Fibroblast of the conjunctiva (primary cell): ENCODE results near the gene CDH1.

ENCODE experiments used
- DNase-seq: peaks from one replicate; pipeline ENCODE4 v3.0.0-alpha.2; 2010; ENCODE audit warnings: low read depth

The CDH1 gene

GRCh38 chr16:68732042-68732680 is 4.9 kb upstream of the CDH1 start:
- DNase-seq = no peak

DNA sequence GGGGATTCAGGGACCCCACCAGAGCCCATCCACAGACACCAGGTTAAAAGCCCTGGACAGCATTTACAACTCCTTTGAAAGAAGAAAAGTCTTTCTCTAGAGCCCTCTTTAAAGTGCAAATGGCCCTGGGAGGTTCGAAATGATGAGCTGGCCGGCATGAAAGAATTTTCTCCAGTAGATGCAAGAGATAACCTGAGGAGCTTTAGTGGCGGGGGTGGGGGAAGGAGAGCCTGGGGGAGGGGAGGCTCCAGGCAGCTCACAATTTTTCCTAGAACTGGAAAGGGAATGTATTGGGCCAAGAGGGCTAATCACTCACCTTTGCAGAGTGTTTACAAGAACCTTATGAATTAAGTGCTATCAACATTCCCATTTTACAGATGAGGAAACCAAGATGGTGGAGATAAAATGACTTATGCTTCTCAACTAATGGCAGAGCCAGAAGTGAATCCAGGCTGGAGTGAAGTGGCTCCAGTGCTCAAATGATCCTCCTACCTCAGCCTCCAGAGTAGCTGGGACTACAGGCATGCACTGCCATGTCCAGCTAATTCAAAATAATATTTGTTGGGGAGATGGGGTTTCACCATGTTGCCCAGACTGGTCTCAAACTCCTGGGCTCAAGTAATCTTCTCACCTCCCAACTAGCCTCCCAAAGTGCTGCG is 4.2 kb upstream of the CDH1 start:
- no peak for DNase-seq

GRCh38 chr16:68733570-68733969 is 3.5 kb upstream of the CDH1 start:
- DNase-seq = no peak

GRCh38 chr16:68734782-68735181 is 2.3 kb upstream of the CDH1 start:
- no peak for DNase-seq

DNA sequence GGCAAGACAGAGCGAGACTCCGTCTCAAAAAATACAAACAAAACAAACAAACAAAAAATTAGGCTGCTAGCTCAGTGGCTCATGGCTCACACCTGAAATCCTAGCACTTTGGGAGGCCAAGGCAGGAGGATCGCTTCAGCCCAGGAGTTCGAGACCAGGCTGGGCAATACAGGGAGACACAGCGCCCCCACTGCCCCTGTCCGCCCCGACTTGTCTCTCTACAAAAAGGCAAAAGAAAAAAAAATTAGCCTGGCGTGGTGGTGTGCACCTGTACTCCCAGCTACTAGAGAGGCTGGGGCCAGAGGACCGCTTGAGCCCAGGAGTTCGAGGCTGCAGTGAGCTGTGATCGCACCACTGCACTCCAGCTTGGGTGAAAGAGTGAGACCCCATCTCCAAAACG is 531 bp upstream of the CDH1 start:
- DNase-seq = no peak

GRCh38 chr16:68737730-68738629 is 888 bp downstream of the CDH1 start:
- no peak for DNase-seq

DNA sequence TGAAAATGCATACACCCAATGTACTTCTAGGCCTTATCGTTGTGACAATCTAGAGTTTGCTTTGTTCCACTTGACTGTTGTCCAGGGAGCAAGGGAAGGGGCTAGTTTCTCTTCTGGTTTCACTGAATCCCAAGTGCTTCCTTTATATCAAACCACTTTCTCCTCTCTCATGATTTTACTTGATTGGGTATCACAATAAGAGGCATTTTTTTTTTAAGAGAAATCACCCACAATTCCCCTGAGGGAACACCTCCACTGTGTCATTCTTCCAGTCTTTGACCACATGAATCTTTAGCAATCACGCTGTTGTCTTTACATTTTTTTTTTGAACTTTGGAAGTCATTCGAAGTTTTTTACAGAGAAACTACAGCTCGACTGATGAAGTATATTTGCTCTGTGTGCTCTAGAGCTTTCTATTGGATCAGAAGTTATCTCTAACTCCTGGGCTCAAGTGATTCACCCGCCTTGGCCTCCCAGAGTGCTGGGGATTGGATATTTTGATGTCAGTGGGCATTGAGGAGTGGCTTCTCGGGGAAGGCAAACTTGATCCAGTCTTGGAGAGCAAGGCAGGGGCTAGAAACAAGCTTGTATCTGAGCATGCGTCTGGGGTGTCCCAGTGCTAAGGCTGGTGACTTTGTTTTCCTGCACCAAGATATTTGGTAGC is 3.0 kb downstream of the CDH1 start:
- DNase-seq = no peak

DNA sequence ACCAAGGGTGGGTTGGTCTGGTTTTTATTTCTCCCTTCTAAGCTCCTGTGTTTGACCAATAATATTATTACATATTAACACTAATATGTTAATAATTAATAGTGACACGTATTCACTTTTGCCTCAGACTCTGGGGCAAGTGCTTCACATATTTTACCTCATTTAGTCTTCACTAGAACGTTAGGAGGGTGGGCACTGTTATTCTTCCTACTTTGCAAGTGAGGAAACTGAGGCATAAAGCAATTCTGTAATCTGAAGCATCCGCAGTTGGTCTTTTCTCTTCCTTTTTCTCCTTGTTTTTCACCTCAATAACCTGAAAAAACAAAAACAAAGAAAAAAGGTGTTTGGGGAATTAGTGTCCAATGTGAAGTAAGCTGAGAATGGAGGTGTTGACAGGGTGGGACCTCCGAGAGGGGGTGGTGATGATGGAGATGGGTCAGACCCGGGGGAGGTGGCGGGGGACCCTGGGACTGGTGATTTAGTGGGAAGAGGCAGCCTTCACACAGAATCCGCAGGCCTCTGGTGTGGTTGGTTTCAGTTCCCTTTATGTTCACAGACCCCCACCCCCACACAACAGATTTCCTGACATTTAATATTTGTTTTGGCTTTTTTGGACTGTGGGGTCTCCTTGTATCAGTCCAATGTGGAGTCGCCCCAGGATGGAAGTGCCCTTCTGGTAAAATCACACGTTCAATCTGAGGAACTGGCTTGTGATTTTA is 3.7 kb downstream of the CDH1 start:
- DNase-seq = no peak

- DNase-seq = no peak
Observed at GRCh38 chr16:68743664-68744063, 6.6 kb downstream of the CDH1 start.

DNA sequence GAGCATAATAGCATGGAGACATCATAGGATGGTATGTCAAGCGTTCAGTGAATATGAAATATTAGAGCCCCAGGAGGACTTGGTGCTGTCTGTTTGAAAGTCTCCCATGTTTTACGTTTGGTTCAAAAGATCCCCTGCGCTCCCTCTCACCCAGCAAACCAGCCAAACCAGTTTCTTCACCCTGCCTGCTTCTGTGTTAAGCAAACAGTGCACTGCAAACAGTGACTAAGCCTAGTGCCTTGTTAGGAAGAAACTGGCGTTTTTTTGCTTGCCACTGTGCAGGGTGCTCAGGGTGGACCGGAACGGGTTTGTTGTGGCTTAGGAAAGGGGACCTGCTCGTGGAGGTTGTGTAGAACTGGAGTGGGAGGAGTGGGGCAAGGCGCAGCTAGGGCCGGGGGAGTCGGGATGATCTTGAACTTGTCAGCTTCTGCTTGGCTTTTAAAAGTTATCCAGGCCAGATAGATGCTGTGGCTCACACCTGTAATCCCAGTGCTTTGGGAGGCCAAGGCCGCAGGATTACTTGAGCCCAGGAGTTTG is 7.7 kb downstream of the CDH1 start:
- no peak for DNase-seq

- DNase-seq = no peak
Observed at GRCh38 chr16:68746951-68747350, 9.9 kb downstream of the CDH1 start.

DNA sequence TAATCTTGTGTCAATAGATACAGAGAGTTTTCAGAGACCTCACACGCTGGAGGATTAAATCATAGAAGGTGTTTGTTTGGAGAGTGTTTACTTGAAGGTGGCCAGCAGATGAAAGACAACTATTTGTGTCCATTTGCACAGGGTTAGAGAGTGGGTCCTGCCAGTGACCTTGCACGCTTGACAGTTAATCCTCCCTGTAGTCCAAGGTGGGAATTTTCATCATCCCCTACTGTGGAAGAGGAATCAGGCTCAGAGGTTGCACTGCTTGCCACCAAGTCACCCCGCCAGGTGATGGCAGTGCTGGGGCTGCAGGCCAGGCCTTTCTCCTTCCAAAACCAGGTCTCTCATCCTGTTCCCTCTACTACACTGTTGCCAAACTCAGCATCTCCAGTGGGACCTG is 12.3 kb downstream of the CDH1 start:
- no peak for DNase-seq

DNA sequence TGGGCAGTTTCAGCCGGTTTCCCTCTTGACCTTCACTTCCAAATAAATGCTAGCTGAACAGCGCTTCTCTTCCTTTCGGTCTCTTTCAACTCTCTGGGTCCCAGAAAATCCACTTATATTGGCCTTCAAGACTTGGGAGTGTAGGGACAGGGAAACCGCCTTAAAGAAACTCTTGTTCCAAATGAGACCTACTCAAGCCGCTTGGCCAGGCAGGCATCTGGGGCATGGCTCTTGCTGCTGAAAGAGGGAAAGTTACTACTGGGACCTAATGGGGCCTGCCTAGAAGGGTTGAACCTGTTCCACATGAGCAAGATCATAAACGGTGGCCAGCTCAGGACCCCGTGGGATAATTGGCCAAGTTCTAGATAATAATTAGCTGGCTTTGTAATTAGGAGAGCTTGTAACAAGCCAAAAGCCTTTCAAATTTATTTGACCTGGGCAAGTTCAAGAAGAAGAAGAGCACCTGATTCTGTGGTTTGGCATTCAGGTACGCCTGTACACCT is 13.2 kb downstream of the CDH1 start:
- DNase-seq = no peak

DNA sequence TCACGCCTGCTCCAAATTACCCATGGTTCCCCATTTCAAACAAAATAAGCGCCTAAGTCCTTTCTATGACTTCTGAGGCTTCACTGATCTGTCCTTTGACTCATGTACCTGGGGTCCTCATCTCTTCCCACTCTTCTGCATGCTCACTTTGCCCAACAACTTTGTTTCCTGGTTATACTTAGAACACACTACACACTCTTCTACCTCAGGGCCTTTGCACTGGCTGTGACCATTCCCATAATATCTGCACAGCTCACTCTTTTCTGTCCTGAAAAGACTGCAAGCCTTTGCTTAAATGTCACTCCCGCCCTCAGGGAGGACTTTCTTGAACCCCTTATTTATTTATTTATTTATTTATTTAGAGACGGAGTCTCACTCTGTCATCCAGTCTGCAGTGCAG is 14.1 kb downstream of the CDH1 start:
- no peak for DNase-seq

GRCh38 chr16:68752602-68753001 is 15.5 kb downstream of the CDH1 start:
- no peak for DNase-seq

DNA sequence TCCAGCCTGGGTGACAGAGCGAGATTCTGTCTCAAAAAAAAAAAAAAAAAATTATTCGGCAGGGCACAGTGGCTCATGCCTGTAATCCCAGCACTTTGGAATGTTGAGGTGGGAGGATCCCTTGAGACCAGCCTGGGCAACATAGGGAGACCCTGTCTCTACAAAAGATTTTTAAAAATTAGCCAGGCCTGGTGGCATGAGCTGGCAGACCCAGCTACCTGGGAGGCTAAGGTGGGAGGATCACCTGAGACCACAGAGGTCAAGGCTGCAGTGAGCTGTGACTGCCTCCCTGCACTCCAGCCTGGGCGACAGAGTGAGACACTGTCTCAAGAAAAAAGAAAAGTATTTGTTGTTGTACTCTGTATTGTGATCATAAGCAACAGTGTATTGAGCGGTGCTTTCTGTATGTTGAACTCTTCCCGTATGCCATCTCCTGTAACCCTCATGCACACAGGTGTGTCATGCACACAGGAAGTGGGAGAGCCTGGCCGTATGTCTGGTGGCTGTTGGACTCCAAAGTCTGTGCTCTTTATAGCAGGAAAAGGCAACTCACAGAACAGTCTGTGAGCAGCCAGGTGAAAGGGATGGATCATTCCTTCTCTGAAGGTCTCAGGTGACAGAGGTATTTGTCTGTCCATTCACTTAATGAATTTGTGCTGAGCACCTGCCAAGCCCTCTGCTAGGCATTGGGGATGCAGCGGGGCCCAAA is 17.1 kb downstream of the CDH1 start:
- DNase-seq = no peak

DNA sequence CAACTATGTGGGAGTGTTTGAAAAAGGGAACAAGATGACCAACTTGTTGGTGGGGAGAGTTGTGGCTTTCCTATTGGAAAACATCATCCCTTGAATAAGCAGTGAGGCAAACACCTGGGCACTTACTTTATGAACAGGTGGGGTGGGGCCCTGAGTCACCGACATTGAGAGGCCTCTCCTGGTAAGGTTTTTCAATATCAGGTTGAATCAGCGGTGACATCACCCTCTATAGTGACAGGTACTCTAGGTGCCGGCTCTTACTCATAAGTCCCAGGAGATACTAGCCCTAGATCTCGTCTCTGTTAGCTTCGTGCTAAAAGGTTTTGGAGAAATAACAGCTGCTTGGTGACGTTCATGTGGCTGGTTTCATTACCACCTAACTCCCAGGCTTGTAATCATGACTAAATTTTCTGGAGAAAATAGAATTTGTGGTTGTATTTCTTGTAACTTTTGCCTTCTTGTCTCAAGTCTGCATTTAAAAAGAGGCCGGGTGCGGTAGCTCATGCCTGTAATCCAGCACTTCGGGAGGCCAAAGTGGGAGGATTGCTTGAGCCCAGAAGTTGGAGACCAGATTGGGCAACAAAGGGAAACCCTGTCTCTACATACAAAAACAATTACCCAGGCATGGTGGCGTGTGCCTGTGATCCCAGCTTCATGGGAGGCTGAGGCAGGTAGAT is 19.3 kb downstream of the CDH1 start:
- no peak for DNase-seq

GRCh38 chr16:68757625-68757935 is 20.5 kb downstream of the CDH1 start:
- no peak for DNase-seq

DNA sequence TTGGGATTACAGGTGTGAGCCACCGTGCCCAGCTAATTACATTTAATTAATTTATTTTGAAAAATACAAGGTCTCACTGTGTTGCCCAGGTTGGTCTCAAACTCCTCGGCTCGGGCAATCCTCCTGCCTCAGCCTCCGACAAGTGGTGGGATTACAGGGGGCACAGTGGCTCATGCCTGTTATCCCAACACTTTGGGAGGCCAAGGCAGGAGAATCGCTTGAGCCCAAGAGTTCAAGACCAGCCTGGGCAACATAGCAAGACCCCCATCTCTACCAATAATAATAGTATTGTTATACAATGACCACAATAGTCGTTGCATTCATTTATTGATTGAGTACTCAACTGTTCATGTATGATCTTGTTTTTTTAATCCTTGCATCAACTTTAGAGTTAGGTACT is 22.0 kb downstream of the CDH1 start:
- no peak for DNase-seq

GRCh38 chr16:68760671-68761275 is 23.7 kb downstream of the CDH1 start:
- no peak for DNase-seq
